ENCODE results near the gene ACER2.
A peak's percentile ranks its signal among the peaks of the same experiment; 100 is the strongest.
"Not testable (repeated sequence)": the region's sequence is repeated elsewhere in the genome, so short reads cannot be mapped to it uniquely, and the experiment has no call there.

ACER2 gene

GRCh38 chr9:19408693-19409400, at the start of gene ACER2:
Gene ACER2 (plus strand): TSS chr9:19409009. CDS start chr9:19409085, 76 bp downstream.
- DNase-seq: peak; percentile 97

- DNase-seq: no peak
These were observed 39.7 kb upstream of the ACER2 start for GRCh38 chr9:19369107-19369506.

DNA sequence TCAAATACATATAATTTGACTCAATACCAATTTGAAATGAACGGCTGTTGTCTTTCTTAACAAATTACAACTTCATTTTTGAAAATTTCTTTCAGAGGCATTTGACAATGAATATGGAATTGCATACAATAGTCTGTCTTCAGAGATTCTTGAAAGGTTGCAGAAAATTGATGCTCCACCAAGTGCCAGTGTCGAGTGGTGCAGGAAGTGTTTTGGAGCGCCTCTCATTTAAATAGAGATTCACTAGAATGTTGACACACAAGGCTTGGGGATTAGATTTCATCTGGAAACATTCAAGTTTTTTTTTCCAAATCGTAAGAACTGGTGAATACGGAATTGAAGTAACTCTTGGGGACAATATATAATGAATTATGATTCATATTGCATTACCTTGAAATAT, 36.9 kb upstream of the ACER2 start:
- no peak for DNase-seq

DNA sequence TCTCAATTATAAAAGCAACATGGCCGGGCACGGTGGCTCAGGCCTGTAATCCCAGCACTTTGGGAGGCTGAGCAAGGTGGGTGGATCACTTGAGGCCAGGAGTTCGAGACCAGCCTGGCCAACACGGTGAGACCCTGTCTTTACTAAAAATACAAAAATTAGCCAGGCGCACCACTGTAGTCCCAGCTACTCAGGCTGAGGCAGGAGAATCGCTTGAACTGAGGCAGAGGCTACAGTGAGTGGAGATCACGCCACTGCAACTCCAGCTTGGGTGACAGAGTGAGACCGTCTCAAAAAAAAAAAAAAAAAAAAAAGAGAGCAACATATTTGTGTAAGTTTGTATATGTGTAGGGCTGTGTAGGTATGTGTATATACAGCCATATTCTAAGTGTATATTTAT, 36.2 kb upstream of the ACER2 start:
- no peak for DNase-seq

DNA sequence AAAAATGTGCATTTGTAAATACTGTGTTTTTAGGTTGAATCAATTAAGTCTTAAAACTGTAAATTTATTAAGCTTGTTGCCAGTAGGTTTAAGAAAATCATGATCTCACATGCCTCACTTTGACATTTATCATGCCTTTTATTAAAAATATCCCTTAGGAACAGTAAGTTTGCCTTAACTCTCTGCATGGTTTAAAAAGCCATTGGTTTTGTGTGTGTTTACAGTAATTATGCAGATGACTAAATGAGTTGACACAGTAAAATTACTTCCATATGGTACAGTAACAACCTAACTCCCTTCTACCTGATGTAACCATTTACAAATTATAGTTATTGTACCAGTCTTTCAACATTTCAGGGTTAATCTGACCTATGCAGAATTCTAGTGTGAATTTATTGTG, 35.3 kb upstream of the ACER2 start:
- DNase-seq: no peak

- no peak for DNase-seq
These were observed 33.3 kb upstream of the ACER2 start for GRCh38 chr9:19375538-19375937.

DNA sequence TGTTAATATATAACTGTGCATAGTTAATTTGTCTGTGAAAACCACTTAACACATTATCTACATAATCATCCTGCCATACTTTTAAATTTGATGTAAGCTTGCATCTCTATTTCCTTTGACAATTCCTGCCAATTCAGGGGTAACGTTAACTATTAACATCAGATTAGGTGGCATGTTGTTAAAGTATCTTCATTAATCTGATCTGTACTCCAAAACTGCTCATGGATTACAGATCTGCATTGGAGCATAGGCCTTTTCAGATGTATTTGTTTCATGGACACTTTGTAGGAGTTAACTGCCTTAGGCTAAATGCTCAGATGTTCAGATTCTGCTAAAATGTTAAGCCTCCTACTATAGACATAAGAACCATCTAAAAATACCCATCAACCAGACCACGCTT, 31.9 kb upstream of the ACER2 start:
- DNase-seq: no peak

GRCh38 chr9:19378164-19378563, 30.6 kb upstream of the ACER2 start:
- no peak for DNase-seq

DNA sequence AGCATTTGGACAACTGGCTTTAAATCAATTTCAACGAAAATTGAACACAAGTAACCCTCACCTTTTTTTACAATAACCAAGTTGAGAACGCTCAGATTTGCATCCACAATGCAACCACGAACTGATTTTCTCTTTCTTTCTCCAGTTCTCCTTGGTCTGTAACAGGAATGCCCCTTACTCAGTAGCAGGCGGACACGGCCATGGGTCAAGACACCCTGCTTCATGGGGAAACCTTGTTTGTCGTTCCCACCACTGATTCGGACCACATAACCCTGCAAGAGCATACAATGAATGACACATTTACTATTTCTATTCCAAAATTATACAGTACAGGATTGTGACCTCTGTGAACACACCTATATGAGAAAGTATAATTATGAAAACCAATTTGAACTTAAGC, 30.2 kb upstream of the ACER2 start:
- DNase-seq: no peak

DNA sequence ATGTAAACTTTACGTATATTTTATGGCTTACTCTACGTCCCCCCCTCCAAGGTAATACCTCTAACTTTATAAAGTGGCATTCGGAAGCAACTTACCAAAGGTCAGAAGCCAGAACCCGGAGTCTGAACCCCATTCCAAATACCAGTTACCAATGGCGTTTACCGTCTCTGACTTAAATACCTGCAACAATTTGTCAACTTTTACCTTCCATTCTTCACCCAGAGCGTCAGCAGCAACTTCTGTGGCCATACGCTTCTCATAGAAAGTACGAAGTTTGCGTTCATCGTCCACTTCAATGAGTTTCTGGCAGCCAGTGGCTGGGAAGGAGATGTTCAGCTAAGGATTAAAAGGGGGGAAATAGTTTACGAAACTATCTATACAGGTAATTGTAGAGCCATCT, 29.5 kb upstream of the ACER2 start:
- no peak for DNase-seq

- no peak for DNase-seq
These were observed 29.1 kb upstream of the ACER2 start for GRCh38 chr9:19379697-19380046.

GRCh38 chr9:19380826-19381075, 28.1 kb upstream of the ACER2 start:
- no peak for DNase-seq

DNA sequence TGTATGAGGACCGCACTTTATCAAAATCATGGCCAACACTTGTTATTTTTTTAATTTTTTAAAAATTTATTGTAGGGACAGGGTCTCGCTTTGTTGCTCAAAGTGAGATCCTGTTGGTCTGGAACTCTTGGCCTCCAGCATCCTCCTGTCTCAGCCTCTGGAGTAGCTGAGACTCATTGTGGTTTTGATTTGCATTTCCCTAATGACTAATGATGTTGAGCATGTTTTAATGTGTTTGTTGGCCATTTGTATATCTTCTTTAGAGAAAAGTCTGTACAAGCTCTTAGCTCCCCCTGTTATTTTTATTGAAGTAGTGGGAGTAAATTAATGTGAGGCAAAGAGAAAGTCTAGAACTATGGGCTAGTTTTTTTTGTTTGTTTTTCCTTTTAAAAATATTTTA, 27.2 kb upstream of the ACER2 start:
- DNase-seq: no peak

- not testable (repeated sequence) for DNase-seq
These were observed 23.6 kb upstream of the ACER2 start for GRCh38 chr9:19385212-19385611.

DNA sequence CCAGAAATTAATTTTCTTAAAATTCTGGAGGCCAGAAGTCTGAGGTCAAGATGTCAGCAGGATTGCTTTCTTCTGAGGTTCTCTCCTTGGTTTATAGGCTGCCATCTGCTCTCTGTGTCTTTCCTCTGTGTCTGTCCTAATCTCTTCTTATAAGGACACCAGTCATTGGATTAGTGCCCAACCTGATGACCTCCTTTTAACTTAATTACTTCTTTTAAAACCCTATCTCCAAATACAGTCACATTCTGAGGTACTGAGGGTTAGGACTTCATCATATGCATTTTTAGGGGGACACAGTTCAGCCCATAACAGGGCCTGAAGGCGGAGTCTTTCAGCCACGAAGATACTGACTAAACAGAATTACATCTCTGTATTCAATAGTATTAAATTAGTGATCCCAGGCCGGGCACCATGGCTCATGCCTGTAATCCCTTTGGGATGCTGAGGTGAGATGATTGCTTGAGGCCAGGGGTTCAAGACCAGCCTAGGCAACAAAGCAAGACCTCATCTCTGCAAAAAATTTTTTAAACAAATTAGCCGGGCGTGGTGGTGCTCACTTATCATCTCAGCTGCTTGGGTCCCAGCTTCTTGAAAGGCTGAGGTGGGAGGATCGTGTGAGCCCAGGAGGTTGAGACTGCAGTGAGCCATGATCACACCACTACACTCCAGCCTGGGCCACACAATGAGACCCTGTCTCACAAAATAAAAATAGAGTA, 22.9 kb upstream of the ACER2 start:
- DNase-seq: no peak

DNA sequence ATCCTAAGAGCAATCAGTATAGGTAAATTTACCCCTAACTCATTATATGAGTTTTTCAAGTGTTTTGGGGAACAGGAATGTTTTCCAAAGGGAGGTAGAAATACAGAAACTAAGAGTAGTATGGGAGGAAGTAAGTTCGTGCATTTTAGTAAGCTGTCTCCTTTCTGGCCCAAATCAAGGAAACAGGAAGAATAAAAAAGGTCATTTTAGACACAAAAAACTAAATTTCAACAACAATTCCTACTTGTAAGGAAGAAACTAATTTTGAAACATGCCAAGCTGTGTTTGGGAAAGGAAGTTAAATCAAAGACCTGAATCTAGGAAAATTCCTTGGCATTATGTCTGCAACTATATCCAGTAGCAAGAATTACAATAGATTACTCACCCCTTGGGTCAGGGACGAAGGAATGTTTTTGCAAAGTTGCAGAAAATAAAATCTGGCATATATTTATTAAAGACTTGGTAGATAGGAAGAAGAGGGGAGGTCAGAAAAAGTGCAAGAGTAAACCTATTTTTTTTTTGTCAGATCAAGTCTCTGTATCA, 22.2 kb upstream of the ACER2 start:
- DNase-seq: no peak

DNA sequence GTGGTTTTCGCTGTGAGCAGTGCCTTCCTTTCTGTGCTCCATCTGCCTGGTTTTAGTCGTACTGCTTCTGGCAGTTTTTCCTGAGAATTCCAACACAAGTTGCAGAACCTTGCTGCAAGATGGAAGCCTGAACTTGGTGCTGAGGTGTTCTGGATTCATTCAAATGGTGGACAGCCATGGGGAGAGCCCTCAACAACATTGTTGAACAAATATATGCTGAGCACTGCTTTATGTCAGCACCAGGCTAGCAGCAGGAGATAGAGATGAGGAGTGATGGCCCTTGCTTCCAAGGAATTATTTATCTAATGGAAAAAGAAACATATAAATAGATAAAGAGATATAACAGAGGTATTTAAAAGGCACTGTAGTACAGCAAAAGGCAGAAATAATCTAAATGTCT, 21.5 kb upstream of the ACER2 start:
- DNase-seq: no peak

GRCh38 chr9:19389539-19389938, 19.3 kb upstream of the ACER2 start:
- not testable (repeated sequence) for DNase-seq

DNA sequence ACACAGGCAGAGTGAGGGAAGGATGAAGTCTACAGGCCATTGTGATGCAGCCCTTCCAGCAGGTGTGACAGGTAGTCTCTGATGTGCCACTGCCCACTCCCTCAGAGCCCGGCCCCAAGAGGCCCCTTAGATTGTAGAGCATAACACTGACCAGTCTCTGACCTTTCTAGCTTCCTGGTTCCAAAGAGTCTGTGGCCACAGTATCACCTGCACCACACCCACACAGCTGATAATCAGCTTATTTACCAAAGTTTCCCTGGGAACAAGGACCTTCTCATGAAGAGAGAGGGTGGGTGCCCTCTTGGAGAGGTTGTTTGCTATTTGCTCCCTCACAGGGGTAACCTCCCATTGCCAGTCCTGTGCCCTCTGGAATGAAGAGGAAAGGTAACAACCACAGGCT, 11.0 kb upstream of the ACER2 start:
- no peak for DNase-seq

- not testable (repeated sequence) for DNase-seq
These were observed 5.6 kb upstream of the ACER2 start for GRCh38 chr9:19403231-19403630.

DNA sequence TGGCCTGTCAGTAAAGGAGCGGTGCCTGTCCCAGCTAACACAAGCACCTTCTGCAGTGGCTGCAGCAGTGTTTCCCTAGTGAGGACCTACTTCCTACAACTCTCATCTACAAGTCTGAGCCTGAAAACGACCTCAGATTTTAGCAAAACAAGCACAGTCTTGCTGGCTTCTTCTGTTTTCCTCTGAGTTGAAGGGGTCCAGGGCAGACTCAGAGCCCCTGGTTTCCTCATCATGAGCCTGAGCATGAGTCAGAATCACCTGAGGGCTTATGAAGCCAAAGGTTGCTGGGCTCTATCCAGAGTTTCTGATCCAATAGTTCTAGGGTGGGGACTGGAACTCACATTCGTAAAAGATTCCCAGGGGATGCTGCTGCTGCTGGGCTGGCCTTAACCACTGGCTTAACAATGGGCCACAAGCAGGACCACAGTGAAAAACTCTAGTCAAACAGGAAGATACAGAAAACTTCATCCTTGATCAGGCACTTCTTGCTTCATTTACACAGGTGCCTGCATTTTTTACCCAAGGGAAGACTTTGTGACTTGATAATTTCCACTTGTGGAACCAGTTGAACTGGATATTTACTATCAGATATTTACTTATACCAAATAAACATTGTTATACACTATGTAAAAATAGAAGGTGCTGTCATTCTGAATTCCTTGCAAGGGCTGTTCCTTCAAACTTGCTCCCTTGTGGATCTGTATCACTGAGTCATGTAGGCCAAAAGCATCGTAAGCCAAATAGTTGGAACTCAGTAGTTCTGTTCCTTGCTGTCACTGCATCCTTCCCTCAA, 4.3 kb upstream of the ACER2 start:
- DNase-seq: no peak

- DNase-seq: no peak
These were observed 3.0 kb upstream of the ACER2 start for GRCh38 chr9:19405771-19406170.

DNA sequence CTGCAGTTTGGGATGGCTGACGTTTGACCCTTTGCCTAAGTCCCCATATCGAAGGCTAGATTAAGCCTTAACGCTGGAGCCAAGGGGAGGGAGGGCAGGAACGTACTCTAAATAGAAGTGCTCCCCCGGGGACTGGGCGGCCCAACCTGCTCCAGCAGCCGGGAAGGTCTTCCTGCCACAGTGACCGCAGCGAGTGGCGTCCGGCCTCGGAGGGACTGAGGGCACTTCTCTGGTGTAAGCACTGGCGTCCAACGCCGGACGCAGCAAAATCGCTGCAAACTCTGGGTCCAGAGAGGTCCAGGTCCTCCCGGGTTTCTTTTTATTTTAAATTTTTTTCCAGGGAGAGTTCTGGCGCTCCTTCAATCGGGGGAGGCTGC, 505 bp upstream of the ACER2 start:
- DNase-seq: peak; percentile 6
